Urinary bladder (tissue), 4 donors: Measurements from ENCODE around the gene DCLK2. TPM values are rescaled to one million over a fixed set of nuclear protein-coding genes. Genes with fewer than 3 reads are reported as not detected.

ENCODE experiments used
- DNase-seq: peaks from one replicate; pipeline ENCODE4 v3.0.0-alpha.2; 2015; ENCODE audit errors: extremely low spot score
- H3K27ac ChIP-seq: one replicate; pipeline ENCODE4 v1.5.1; 2013; ENCODE audit warnings: low read depth, mild to moderate bottlenecking, moderate library complexity
- H3K36me3 ChIP-seq: one replicate; pipeline ENCODE4 v1.6.1; 2013; ENCODE audit warnings: mild to moderate bottlenecking, moderate library complexity; ENCODE audit not compliant: insufficient read depth
- H3K4me1 ChIP-seq: one replicate; pipeline ENCODE4 v1.6.1; 2013; ENCODE audit warnings: mild to moderate bottlenecking, moderate library complexity; ENCODE audit not compliant: insufficient read depth
- H3K4me3 ChIP-seq: one replicate; pipeline ENCODE4 v1.5.1; 2013; ENCODE audit warnings: low read depth, low read length
- WGBS: extraction: QIAGEN DNeasy Blood & Tissue Kit; methylation state at CpG from one replicate; pipeline ENCODE4 v1.1.7; 2013; 5-methylcytosine and 5-hydroxymethylcytosine counted together
- polyA plus RNA-seq: library from polyadenylated mRNA; stranded (reverse); fragments of 200-250 nt; gene quantifications from one replicate; pipeline ENCODE4 v1.2.3, GENCODE V29; 2013
- small RNA-seq: library from RNA; depleted of rRNA; stranded (forward); fragments of <200 nt; gene quantifications from one replicate; pipeline ENCODE3, GENCODE V24; 2014
- total RNA-seq: library from RNA; depleted of rRNA; stranded (reverse); fragments of >200 nt; gene quantifications from one replicate; pipeline ENCODE4 v1.2.3, GENCODE V29; 2014
- donor health status: healthy with polysubstance abuse.
- donor health status: healthy.

The DCLK2 gene
- total and polyA plus RNA-seq, 2 donors: 6.2 to 22.2 TPM

DNA sequence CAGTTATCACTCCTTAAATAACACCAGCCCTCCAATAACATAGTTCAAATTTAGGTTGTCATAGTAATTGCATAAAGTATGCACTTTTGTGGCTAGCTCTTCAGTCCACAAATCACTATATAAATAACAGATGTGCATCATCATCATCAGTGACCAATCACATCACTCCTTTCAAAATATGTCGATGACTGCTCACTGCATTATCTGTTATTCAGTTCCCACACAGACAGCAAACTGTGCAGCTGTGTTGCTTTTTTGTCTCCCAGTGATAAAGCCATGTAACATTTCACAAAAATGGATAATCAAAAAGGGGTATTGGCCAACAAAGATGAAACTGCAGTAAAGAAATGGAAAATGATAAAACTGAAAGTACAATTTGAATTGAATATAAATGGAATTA is 205.4 kb downstream of the DCLK2 start:
- peaks cover 5% of the 10 kb centered on the region for H3K36me3 ChIP-seq
- no peak overlapping the region for H3K4me3 ChIP-seq
- H3K4me1 ChIP-seq: no peaks in the 10 kb centered on the region
- 70% methylated on average over 1 of the region's 1 CpG for WGBS
- H3K27ac ChIP-seq: no peak overlapping the region
- DNase-seq: no peak

DNA sequence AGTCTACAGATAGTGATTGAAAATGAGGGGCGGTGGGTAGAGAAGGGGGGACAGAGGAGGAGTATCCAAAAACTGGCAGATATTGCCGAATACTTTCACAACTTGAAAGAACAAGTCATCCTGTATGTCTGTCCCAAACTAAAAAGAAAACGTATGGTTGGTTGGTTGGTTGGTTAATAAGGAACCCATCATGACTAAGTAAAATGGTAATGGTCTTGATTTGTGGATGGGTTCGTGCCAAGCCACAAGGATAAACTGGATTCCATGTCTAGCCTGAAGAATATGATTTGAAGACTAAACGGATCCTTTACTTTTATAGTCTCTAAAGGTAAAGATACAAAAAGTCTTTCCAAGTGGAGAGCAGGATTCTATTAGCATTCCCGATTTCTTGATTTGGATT is 208.4 kb downstream of the DCLK2 start:
- H3K4me1 ChIP-seq: no peaks in the 10 kb centered on the region
- peaks cover 3% of the 10 kb centered on the region for H3K36me3 ChIP-seq
- no peak overlapping the region for H3K27ac ChIP-seq
- no peak for DNase-seq
- 87% methylated on average over 6 of the region's 6 CpGs for WGBS
- no peak overlapping the region for H3K4me3 ChIP-seq

DNA sequence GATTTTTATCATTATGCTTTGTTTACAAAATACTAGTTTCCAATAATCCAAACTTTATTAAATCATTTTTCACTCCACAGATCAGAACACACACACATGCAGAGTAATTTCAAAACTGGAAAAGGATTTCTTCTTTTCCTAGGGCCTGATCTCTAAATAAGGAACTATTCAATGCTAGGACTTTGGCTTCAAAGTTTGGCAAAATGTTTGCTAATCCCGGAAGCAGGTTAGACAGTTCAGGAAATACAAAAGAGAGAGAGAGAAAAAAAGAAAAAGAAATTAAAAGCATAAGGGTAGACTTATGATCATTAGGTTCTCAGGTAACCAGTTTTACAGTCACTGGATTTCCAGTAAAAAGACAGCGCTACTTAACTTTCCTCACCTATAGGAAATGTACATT is 211.0 kb downstream of the DCLK2 start:
- DNase-seq: no peak
- Histone ChIP-seq H3K27ac (no peak overlapping the region), H3K4me1 (no peaks in the 10 kb centered on the region), H3K36me3 (no peaks in the 10 kb centered on the region), H3K4me3 (no peak overlapping the region)
- WGBS: 77% methylated on average over 2 of the region's 2 CpGs

DNA sequence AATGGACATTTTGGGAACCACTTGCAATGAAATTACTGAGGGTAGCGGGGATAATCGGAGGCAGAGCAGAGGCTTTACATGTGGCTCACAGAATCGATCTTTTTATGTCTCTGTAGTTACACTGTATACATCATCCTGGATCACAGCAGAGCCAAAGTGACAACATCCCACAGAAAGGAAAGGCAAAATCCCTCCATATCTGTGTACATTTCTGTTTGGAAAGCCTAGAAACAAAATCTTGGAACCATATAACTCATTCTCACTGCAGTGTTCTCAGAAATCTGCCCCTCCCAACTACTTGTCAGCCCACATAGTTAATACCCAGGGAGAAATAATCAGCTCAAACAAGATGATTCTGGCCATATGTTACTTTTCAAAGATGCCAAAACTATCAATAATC is 211.6 kb downstream of the DCLK2 start:
- Histone ChIP-seq H3K4me1 (no peaks in the 10 kb centered on the region), H3K4me3 (no peak overlapping the region), H3K27ac (no peak overlapping the region), H3K36me3 (no peaks in the 10 kb centered on the region)
- no peak for DNase-seq
- WGBS: 61% methylated on average over 3 of the region's 3 CpGs

DNA sequence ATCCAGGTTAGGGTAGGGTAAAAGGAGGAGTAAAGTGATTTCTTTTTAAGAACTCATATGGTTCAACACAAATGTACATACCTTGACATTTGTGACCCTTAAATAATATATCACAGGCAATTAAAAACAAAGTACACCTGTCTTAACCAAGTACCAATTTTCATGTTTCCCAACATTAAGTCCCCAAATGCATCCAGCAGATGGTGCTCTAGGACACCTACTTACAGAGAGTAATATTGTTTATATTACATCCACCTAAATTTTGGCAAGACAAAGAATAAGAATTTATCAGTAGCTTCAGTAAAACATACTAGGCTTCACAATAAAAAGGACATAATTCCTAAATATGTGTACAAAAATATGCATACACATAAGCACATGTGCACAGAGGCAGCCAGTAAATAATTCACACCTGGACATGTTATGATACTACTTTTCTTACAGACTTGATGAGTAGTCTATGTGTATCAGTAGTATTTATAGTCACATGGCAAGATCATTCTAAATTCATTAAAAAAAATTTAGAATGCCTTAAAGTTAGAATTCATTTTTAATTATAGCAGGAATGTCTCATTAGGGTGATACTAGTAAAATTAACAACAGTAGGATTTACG is 219.7 kb downstream of the DCLK2 start:
- Histone ChIP-seq H3K27ac (no peak overlapping the region), H3K4me3 (no peak overlapping the region), H3K36me3 (no peaks in the 10 kb centered on the region), H3K4me1 (no peaks in the 10 kb centered on the region)
- WGBS: 92% methylated on average over 1 of the region's 1 CpG
- no peak for DNase-seq

DNA sequence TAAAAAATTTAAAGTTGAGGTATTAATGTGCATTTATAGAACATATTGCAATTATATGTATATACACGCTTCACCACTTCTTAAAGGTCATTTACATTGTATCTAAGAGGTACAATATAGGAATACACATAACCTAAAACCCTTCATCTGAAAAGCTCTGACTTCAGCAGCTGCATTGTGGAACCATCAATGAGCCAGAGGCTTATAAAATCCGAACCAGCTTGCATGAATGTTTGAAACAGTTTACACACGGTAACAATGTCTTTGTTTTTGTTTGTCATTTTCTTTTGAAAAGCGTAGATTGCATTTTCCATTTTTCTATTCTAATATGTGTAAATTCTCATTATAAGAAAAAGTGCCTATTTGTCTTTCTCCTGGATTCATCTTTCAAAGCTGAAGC is 221.6 kb downstream of the DCLK2 start:
- no peak overlapping the region for H3K27ac ChIP-seq
- no peak overlapping the region for H3K4me3 ChIP-seq
- WGBS: 94% methylated on average over 4 of the region's 4 CpGs

DNA sequence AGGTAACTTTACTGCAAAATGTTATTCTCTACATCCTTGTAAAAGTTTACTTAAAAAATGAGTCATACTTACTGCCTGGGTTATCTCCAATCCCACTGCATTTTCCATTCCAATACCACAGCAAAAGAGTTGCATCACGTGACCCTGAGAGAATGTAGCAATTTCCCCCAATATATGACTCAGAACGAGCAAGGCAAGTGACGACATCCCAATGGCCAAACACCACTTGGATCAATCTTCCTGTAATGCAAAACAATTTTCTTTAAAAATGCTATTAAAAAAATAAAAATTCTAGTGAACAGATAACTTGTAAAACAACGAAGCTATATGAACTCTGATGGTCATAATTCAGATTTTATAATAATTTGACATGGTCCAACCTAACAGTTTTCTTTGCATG is 224.3 kb downstream of the DCLK2 start:
- DNase-seq: no peak
- whole genome bisulfite sequencing: 63% methylated on average over 4 of the region's 4 CpGs
- H3K36me3 ChIP-seq: no peaks in the 10 kb centered on the region
- no peak overlapping the region for H3K4me3 ChIP-seq
- H3K27ac ChIP-seq: no peak overlapping the region
- H3K4me1 ChIP-seq: no peaks in the 10 kb centered on the region

More for the DNA sequence above, 221.6 kb downstream of the DCLK2 start:
- no peak for DNase-seq
- Histone ChIP-seq H3K4me1 (no peaks in the 10 kb centered on the region), H3K36me3 (no peaks in the 10 kb centered on the region)

DNA sequence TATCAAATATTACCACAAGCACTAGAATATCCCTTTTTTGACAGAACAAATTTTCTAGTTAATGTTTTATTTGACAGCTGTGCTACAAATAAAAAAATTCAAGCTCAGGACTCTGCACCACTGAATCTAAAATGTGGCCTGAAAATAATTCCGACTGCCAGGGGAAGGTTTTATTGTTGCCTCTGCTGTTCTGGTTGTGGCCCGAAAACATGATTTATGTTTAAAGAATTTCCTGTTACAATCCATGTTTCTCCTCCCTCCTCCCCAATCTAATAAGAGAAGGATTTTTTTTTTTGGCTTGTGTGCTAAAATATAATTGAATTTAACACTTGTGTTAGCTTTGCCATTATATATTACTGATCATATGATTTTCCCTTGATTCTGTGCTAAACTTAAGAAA is 227.8 kb downstream of the DCLK2 start:
- H3K4me1 ChIP-seq: no peaks in the 10 kb centered on the region
- H3K27ac ChIP-seq: no peak overlapping the region
- 19% methylated on average over 2 of the region's 2 CpGs for WGBS
- no peak for DNase-seq
- no peaks in the 10 kb centered on the region for H3K36me3 ChIP-seq
- no peak overlapping the region for H3K4me3 ChIP-seq

DNA sequence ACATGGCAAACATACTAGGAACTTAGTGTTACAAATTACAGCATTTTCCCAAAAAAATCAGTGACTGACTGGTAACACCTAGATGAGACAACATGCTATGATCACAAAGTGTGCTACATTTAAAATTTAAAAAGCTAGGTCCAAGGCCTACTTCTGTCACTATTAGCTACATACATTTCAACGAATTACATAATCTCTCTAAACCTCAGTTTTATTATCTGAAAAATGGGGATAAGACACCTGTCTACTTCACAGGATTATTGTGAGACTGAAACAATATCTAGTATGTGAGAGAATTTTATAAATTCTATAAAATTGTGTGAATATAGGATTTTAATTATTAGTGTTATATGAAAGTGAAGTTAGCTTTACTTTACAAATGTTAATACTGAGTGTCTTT is 228.5 kb downstream of the DCLK2 start:
- no peak overlapping the region for H3K27ac ChIP-seq
- 86% methylated on average over 1 of the region's 1 CpG for WGBS
- DNase-seq: no peak
- no peaks in the 10 kb centered on the region for H3K36me3 ChIP-seq
- H3K4me3 ChIP-seq: no peak overlapping the region
- H3K4me1 ChIP-seq: no peaks in the 10 kb centered on the region

Small RNAs within 50 kb of the gene (small RNA-seq; reads per million reads assigned to genes)
- gene RNU7-194P: not detected
